Measurements from ENCODE around the gene PCA3. TPM values are rescaled to one million over a fixed set of nuclear protein-coding genes. Genes with fewer than 3 reads are reported as not detected.

PCA3 gene
- total RNA-seq, 3 donors from 2014 or later = 0.38 TPM; not detected in 2

DNA sequence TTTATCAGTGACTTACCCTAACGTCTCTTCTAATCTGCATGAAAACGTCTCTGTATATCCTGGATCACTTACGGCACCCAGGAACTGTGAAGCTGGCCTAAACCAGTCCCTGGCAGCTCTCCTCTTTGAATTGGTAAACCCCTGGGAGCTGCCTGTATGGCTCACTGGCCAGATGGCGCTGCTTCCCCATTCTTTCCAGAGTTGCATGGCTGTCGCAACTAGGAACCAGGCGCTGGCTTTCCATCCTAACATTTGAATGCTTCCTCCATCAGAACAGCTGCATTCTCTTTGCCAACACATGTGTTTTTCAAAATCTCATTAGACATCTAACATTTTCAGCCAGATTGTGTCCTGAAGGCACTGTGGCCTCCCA, 8.0 kb upstream of the PCA3 start:
- intact Hi-C loops (cut with DNase I, micrococcal nuclease) = no loop called here
- TF ChIP-seq, protein P1, sequence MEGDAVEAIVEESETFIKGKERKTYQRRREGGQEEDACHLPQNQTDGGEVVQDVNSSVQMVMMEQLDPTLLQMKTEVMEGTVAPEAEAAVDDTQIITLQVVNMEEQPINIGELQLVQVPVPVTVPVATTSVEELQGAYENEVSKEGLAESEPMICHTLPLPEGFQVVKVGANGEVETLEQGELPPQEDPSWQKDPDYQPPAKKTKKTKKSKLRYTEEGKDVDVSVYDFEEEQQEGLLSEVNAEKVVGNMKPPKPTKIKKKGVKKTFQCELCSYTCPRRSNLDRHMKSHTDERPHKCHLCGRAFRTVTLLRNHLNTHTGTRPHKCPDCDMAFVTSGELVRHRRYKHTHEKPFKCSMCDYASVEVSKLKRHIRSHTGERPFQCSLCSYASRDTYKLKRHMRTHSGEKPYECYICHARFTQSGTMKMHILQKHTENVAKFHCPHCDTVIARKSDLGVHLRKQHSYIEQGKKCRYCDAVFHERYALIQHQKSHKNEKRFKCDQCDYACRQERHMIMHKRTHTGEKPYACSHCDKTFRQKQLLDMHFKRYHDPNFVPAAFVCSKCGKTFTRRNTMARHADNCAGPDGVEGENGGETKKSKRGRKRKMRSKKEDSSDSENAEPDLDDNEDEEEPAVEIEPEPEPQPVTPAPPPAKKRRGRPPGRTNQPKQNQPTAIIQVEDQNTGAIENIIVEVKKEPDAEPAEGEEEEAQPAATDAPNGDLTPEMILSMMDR (IDR thresholded peaks at IDR 0.05) = no peak
- no peaks in the 10 kb centered on the region for H3K36me3 ChIP-seq (ENCODE audit: low read depth)
- no peaks in the 10 kb centered on the region for H3K9me3 ChIP-seq
- DNase-seq (peak; percentile 51 to 65 (median 53)), ATAC-seq (peak; percentile 87)
- H3K4me3 ChIP-seq = no peak overlapping the region
- no peaks in the 10 kb centered on the region for H3K4me1 ChIP-seq (ENCODE audit: low read depth)

DNA sequence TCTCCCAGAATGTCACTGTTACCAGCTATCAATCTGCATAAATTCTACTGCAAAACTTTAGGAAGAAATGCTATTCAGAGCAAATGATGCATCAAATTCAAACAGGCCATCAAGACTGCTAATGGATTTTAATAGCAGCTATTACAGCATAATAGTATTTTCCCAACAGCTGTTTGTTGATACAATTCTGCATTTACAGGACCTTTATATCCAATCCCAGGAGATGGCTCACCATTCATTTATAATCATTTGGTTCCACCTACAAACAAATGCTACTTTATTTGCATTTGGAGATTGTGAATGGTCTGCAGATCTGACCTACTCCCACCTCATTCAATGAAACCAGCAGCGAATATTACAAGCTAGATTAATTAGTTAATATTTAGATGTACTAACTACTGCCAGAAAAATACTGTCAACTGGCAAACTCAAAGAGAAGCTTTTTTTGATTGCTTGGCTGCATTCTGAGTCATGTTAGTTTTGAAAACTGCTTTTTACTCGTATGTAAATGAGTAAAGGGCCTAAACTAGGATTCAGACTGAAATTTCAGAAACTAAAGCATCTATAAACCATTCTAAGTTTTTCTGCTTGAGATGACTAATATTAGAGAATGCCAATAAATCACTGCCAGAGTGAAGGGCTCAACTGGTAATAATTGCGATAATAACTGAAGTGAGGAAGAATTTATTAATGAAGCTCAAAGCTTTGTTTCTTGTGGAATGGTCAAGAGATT, 7.1 kb upstream of the PCA3 start:
- no peak for DNase-seq
- H3K4me3 ChIP-seq = no peak overlapping the region
- H3K9me3 ChIP-seq = no peaks in the 10 kb centered on the region
- H3K36me3 ChIP-seq (ENCODE audit: low read depth) = no peaks in the 10 kb centered on the region
- no peaks in the 10 kb centered on the region for H3K4me1 ChIP-seq (ENCODE audit: low read depth)
- intact Hi-C loops (cut with DNase I, micrococcal nuclease) = no loop called here
- TF ChIP-seq, protein P1 (IDR thresholded peaks at IDR 0.05) = no peak
- ATAC-seq = no peak

DNA sequence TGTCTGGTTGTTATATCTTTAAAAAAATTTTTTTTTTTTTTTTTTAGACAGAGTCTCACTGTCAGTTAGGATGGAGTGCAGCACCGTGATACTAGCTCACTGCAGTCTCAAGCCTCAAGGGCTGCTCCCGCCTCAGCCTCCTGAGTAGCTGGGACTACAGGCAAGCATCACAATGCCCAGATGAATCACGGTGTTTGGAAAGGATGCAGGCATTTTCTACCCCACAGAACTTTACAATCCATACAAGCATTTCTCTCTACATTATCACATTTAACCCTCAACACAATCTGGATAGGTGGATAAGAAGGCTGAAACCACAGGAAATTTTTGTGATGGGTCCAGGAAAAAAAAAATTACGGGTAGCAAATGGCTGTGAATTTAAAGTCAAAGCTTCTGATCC, 5.8 kb upstream of the PCA3 start:
- Histone ChIP-seq H3K9me3 (no peaks in the 10 kb centered on the region), H3K36me3 (ENCODE audit: low read depth) (no peaks in the 10 kb centered on the region), H3K4me1 (ENCODE audit: low read depth) (no peaks in the 10 kb centered on the region), H3K4me3 (no peak overlapping the region)
- DNase-seq (no peak), ATAC-seq (no peak)
- TF ChIP-seq, protein P1 (IDR thresholded peaks at IDR 0.05) = no peak
- intact Hi-C loops (cut with DNase I, micrococcal nuclease) = no loop called here

DNA sequence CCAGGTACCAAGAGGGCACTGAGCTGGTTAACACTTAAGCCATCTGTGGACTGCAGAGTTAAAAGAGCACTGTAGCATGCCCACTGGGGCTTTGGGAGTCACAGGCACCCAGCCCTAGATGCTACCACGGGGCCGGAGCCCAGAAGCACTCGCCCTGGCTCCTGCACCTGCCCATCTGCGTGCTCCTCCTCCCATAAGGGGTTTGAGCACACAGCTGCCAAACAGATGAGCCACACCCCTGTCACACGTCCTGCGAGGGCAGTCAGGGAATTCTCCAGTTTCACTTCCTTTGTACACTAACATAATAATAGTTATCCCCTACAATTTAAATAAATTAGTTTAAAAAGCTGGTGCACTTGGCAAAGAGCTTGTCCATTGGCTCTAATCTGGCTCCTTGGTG, 4.5 kb upstream of the PCA3 start:
- DNase-seq = peak; percentile 30 to 54 (median 42)

DNA sequence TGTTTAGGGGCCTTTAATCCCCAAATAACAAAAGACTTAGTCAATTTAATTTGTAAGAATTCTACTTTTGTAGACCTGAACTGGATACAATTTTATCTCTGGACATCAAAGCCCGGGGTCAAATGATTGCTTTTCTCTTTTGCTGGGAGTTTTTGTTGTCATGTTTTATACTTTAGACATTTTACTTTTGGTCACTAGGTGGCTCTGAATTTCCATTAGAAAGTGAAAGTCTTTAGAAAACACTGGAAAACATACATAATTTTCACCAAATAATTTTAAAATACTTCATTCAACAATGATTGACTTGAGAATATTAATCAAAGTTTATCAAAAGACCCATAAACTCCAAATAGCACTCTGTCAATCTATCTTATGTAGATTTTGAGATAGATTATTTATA, 2.8 kb upstream of the PCA3 start:
- Histone ChIP-seq H3K4me1 (ENCODE audit: low read depth) (no peaks in the 10 kb centered on the region), H3K9me3 (no peaks in the 10 kb centered on the region), H3K4me3 (no peak overlapping the region), H3K36me3 (ENCODE audit: low read depth) (no peaks in the 10 kb centered on the region)
- DNase-seq = no peak
- no peak for ATAC-seq
- TF ChIP-seq, protein P1 (IDR thresholded peaks at IDR 0.05) = no peak
- intact Hi-C loops (cut with DNase I, micrococcal nuclease) = no loop called here

More for the DNA sequence above, 4.5 kb upstream of the PCA3 start:
- intact Hi-C loops (cut with DNase I, micrococcal nuclease) = no loop called here
- TF ChIP-seq, protein P1 (IDR thresholded peaks at IDR 0.05) = no peak
- H3K4me3 ChIP-seq = no peak overlapping the region
- H3K36me3 ChIP-seq (ENCODE audit: low read depth) = no peaks in the 10 kb centered on the region
- H3K9me3 ChIP-seq = no peaks in the 10 kb centered on the region
- ATAC-seq = peak; percentile 82
- H3K4me1 ChIP-seq (ENCODE audit: low read depth) = no peaks in the 10 kb centered on the region
